Hepatocyte (in vitro differentiated cells): Measurements from ENCODE around the gene MTG2. TPM values are rescaled to one million over a fixed set of nuclear protein-coding genes. Genes with fewer than 3 reads are reported as not detected.

ENCODE experiments used
- DNase-seq: peaks from one replicate; pipeline ENCODE4 v3.0.0-alpha.2; 2016; ENCODE audit warnings: low spot score
- H2AFZ ChIP-seq: fragments of 200-600 bp; sonication (generic); 2 replicates; pipeline ENCODE4 v1.6.0; 2016; ENCODE audit warnings: antibody characterized with exemption, mild to moderate bottlenecking
- H3K27ac ChIP-seq: fragments of 200-600 bp; sonication (generic); 2 replicates; pipeline ENCODE4 v1.5.1; 2016; ENCODE audit warnings: mild to moderate bottlenecking
- H3K27me3 ChIP-seq: fragments of 200-600 bp; sonication (generic); 2 replicates; pipeline ENCODE4 v1.6.1; 2016
- H3K36me3 ChIP-seq: fragments of 200-600 bp; sonication (generic); replicated peaks from 2 replicates; pipeline ENCODE4 v1.5.1; 2016; ENCODE audit warnings: low read depth; ENCODE audit not compliant: insufficient read depth
- H3K4me1 ChIP-seq: fragments of 200-600 bp; sonication (generic); 2 replicates; pipeline ENCODE4 v1.5.1; 2016; ENCODE audit warnings: mild to moderate bottlenecking, moderate library complexity; ENCODE audit not compliant: insufficient read depth
- H3K4me2 ChIP-seq: fragments of 200-600 bp; sonication (generic); 2 replicates; pipeline ENCODE4 v1.6.0; 2016
- H3K4me3 ChIP-seq: fragments of 200-600 bp; sonication (generic); 2 replicates; pipeline ENCODE4 v1.5.1; 2016; ENCODE audit warnings: mild to moderate bottlenecking
- H3K79me2 ChIP-seq: fragments of 200-600 bp; sonication (generic); 2 replicates; pipeline ENCODE4 v1.6.0; 2017; ENCODE audit warnings: mild to moderate bottlenecking
- H3K9me2 ChIP-seq: fragments of 200-600 bp; sonication (generic); replicated peaks from 2 replicates; pipeline ENCODE4 v1.6.0; 2017; ENCODE audit warnings: mild to moderate bottlenecking; ENCODE audit not compliant: insufficient read depth
- H3K9me3 ChIP-seq: fragments of 200-600 bp; sonication (generic); 2 replicates; pipeline ENCODE4 v1.5.1; 2016; ENCODE audit warnings: low read depth, mild to moderate bottlenecking
- H4K20me1 ChIP-seq: fragments of 200-600 bp; sonication (generic); 2 replicates; pipeline ENCODE4 v1.6.0; 2016; ENCODE audit warnings: mild to moderate bottlenecking; ENCODE audit not compliant: insufficient read depth, poor library complexity, severe bottlenecking
- CTCF ChIP-seq: fragments of 200-600 bp; sonication (generic); IDR thresholded peaks from 2 replicates; pipeline ENCODE4 v1.5.1; 2016; ENCODE audit warnings: antibody characterized with exemption, mild to moderate bottlenecking; ENCODE audit not compliant: poor library complexity
- EZH2 ChIP-seq: fragments of 200-600 bp; sonication (generic); IDR thresholded peaks from 2 replicates; pipeline ENCODE4 v1.6.1; 2016; ENCODE audit warnings: antibody characterized with exemption, mild to moderate bottlenecking, borderline replicate concordance
- EZH2phosphoT487 ChIP-seq: fragments of 200-600 bp; sonication (generic); IDR thresholded peaks from one replicate; pipeline ENCODE4 v1.6.1; 2018; ENCODE audit warnings: antibody characterized with exemption, mild to moderate bottlenecking, low read depth, moderate library complexity; ENCODE audit not compliant: unreplicated experiment, severe bottlenecking
- WGBS: methylation state at CpG from one replicate; pipeline ENCODE4 v1.1.6; 2016; ENCODE audit warnings: low lambda C conversion rate; ENCODE audit errors: missing lambda C conversion rate; 5-methylcytosine and 5-hydroxymethylcytosine counted together
- polyA plus RNA-seq: library from polyadenylated mRNA; unstranded; fragments of >200 nt; fragmentation: Nextera tagmentation; extraction: Ambion mirVana; gene quantifications from 2 replicates; pipeline ENCODE4 v1.2.1, GENCODE V29; 2016
- total RNA-seq: library from RNA; depleted of rRNA; stranded (reverse); fragments of >200 nt; gene quantifications from 2 replicates; pipeline ENCODE4 v1.2.3, GENCODE V29; 2014

MTG2 gene
- total and polyA plus RNA-seq, 2 experiments from 2014 or later = 18.4 to 26.7 TPM

DNA sequence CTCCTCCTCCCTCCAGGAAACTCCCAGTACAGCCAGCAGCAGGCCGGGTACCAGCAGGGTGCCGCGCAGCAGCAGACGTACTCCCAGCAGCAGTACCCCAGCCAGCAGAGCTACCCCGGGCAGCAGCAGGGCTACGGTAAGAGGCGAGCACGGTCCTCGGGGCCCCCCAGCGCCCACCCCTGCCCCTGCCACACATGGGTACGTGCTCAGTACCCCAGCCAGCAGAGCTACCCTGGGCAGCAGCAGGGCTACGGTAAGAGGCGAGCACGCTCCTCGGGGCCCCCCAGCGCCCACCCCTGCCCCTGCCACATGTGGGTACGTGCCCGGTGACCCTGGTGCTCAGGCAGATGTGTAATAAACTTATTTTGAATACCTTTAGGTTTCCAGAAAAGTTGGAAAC lies 10.2 kb upstream of the MTG2 start:
- no peak for DNase-seq
- Histone ChIP-seq H3K4me1 (no peaks in the 10 kb centered on the region), H3K4me3 (no peak overlapping the region), H3K27me3 (no peaks in the 10 kb centered on the region), H4K20me1 (no peaks in the 10 kb centered on the region), H2AFZ (no peak overlapping the region), H3K4me2 (no peak overlapping the region), H3K9me3 (no peaks in the 10 kb centered on the region), H3K27ac (no peak overlapping the region), H3K36me3 (no peaks in the 10 kb centered on the region), H3K9me2 (no peaks in the 10 kb centered on the region), H3K79me2 (no peaks in the 10 kb centered on the region)
- 97% methylated on average over 16 of the region's 18 CpGs for WGBS
- TF ChIP-seq EZH2phosphoT487 = no peak
- TF ChIP-seq EZH2 = no peak
- no peak for TF ChIP-seq CTCF

GRCh38 chr20:62174021-62174804 lies 8.6 kb upstream of the MTG2 start:
- no peak overlapping the region for H2AFZ ChIP-seq
- H4K20me1 ChIP-seq = no peaks in the 10 kb centered on the region
- no peaks in the 10 kb centered on the region for H3K79me2 ChIP-seq
- no peaks in the 10 kb centered on the region for H3K36me3 ChIP-seq
- no peaks in the 10 kb centered on the region for H3K4me1 ChIP-seq
- no peak overlapping the region for H3K4me2 ChIP-seq
- H3K4me3 ChIP-seq = no peak overlapping the region
- no peaks in the 10 kb centered on the region for H3K27me3 ChIP-seq
- TF ChIP-seq EZH2phosphoT487 = no peak
- TF ChIP-seq CTCF = no peak
- no peak for TF ChIP-seq EZH2
- DNase-seq = no peak
- H3K27ac ChIP-seq = no peak overlapping the region
- WGBS = 95% methylated on average over 28 of the region's 28 CpGs
- no peaks in the 10 kb centered on the region for H3K9me2 ChIP-seq
- no peaks in the 10 kb centered on the region for H3K9me3 ChIP-seq

- DNase-seq = no peak
- Histone ChIP-seq H3K4me3 (no peak overlapping the region), H3K36me3 (no peaks in the 10 kb centered on the region), H3K4me1 (no peaks in the 10 kb centered on the region), H3K4me2 (no peak overlapping the region), H3K9me2 (no peaks in the 10 kb centered on the region), H2AFZ (no peak overlapping the region), H3K27me3 (no peaks in the 10 kb centered on the region), H3K79me2 (no peaks in the 10 kb centered on the region), H4K20me1 (no peaks in the 10 kb centered on the region), H3K9me3 (no peaks in the 10 kb centered on the region), H3K27ac (no peak overlapping the region)
- 97% methylated on average over 26 of the region's 26 CpGs for WGBS
- TF ChIP-seq EZH2 (no peak), CTCF (no peak), EZH2phosphoT487 (no peak)
These were observed 7.8 kb upstream of the MTG2 start for GRCh38 chr20:62174870-62175624.
